OCI-LY7 (cell line): ENCODE results near the gene FAM168B. TPM values are rescaled to one million over a fixed set of nuclear protein-coding genes. Genes with fewer than 3 reads are reported as not detected.
"Not testable (repeated sequence)": the region's sequence is repeated elsewhere in the genome, so short reads cannot be mapped to it uniquely, and the experiment has no call there.

Experiments
- BruUV-seq: library from RNA; stranded (reverse); fragments of 400-500 nt; replicated peaks from 2 replicates; lab custom pipeline; 2021; lab: Mats Ljungman, UMichigan
- CTCF ChIA-PET: fragments of 300-600 bp; sonication (Branson Sonifier 250); formaldehyde crosslinking; loops from one replicate; lab custom pipeline; 2022; ENCODE audit warnings: antibody characterized with exemption; ENCODE audit not compliant: unreplicated experiment; lab: Charles Lee
- POLR2A ChIA-PET: fragments of 300-600 bp; sonication (Branson Sonifier 250); formaldehyde crosslinking; loops from one replicate; lab custom pipeline; 2022; ENCODE audit warnings: antibody characterized with exemption; lab: Charles Lee
- DNase-seq: peaks from one replicate; pipeline ENCODE4 v3.0.0-alpha.2; 2015; ENCODE audit warnings: low spot score
- H2AFZ ChIP-seq: fragments of 200-600 bp; sonication (generic), shearing (Covaris generic); 2 replicates; pipeline ENCODE4 v1.6.1; 2014; ENCODE audit warnings: mild to moderate bottlenecking, antibody characterized with exemption, low read length, moderate library complexity
- H3K27ac ChIP-seq: fragments of 200-600 bp; sonication (generic); 2 replicates; pipeline ENCODE4 v1.5.1; 2014; ENCODE audit warnings: mixed run types, low read depth, mild to moderate bottlenecking, moderate library complexity, low read length, inconsistent platforms; ENCODE audit not compliant: poor library complexity, severe bottlenecking
- H3K36me3 ChIP-seq: fragments of 200-600 bp; sonication (generic); 2 replicates; pipeline ENCODE4 v1.6.1; 2014; ENCODE audit warnings: mild to moderate bottlenecking, antibody characterized with exemption, low read length, moderate library complexity, mixed read lengths; ENCODE audit not compliant: insufficient read depth
- H3K4me1 ChIP-seq: fragments of 200-600 bp; sonication (generic); 2 replicates; pipeline ENCODE4 v1.5.1; 2014; ENCODE audit warnings: mild to moderate bottlenecking, low read length; ENCODE audit not compliant: insufficient read depth, poor library complexity, severe bottlenecking
- H3K4me2 ChIP-seq: fragments of 200-600 bp; sonication (generic); 2 replicates; pipeline ENCODE4 v1.6.1; 2014; ENCODE audit warnings: mild to moderate bottlenecking, low read length
- H3K4me3 ChIP-seq: fragments of 200-600 bp; sonication (generic); 2 replicates; pipeline ENCODE4 v1.5.1; 2014; ENCODE audit warnings: mild to moderate bottlenecking, low read depth, low read length; ENCODE audit not compliant: poor library complexity, severe bottlenecking
- H3K79me2 ChIP-seq: fragments of 200-600 bp; sonication (generic); 2 replicates; pipeline ENCODE4 v1.6.1; 2016; ENCODE audit warnings: low read depth, mild to moderate bottlenecking, low read length, moderate library complexity, mixed read lengths; ENCODE audit not compliant: insufficient read depth
- H3K9me2 ChIP-seq: fragments of 200-600 bp; sonication (generic); 2 replicates; pipeline ENCODE4 v1.6.1; 2016; ENCODE audit warnings: mild to moderate bottlenecking, low read length, mixed read lengths; ENCODE audit not compliant: insufficient read depth
- H3K9me3 ChIP-seq: fragments of 200-600 bp; sonication (generic); 2 replicates; pipeline ENCODE4 v1.6.1; 2014; ENCODE audit warnings: mild to moderate bottlenecking, mixed run types, low read length, mixed read lengths
- H4K20me1 ChIP-seq: fragments of 200-600 bp; sonication (generic); 2 replicates; pipeline ENCODE4 v1.6.1; 2014; ENCODE audit warnings: mild to moderate bottlenecking, antibody characterized with exemption, low read length, moderate library complexity, mixed read lengths; ENCODE audit not compliant: insufficient read depth
- CTCF ChIP-seq: fragments of 200-600 bp; sonication (generic); conservative IDR thresholded peaks from 2 replicates; pipeline ENCODE4 v1.5.1; 2014; ENCODE audit warnings: mild to moderate bottlenecking, antibody characterized with exemption, low read length, moderate library complexity, mixed read lengths
- EZH2phosphoT487 ChIP-seq: fragments of 200-600 bp; sonication (generic); IDR thresholded peaks from 2 replicates; pipeline ENCODE4 v1.6.1; 2018; ENCODE audit warnings: low read depth, borderline replicate concordance, mild to moderate bottlenecking, mixed run types, antibody characterized with exemption, low read length, moderate library complexity, mixed read lengths
- intact Hi-C: fragments of 100-400 bp; cut with micrococcal nuclease; formaldehyde crosslinking; loops from one replicate; pipeline ENCODE4 v1.10.0; 2022; ENCODE audit not compliant: unreplicated experiment
- total RNA-seq, 2 experiments: library from RNA; depleted of rRNA in 1 of 2; stranded (reverse); fragments of >200 nt in 1 of 2; shearing (Covaris generic) in 1 of 2; gene quantifications; 2 replicates each; pipeline ENCODE4 v1.2.3, GENCODE V29; 2014 to 2022

FAM168B gene
- total RNA-seq, 2 experiments from 2014 or later, result 53.6 to 85.3 TPM

GRCh38 chr2:131077182-131077846, 15.9 kb downstream of the FAM168B start:
- intact Hi-C loops, result no loop called here
- peaks cover 9% of the 10 kb centered on the region; the same call in 1 of the 2 replicates for H4K20me1 ChIP-seq
- H3K9me3 ChIP-seq, result no peaks in the 10 kb centered on the region
- DNase-seq, result no peak
- H3K4me2 ChIP-seq, result no peak overlapping the region
- ChIA-PET POLR2A (no interaction called here), CTCF (no interaction called here)
- no peaks in the 10 kb centered on the region for H3K4me1 ChIP-seq
- H3K4me3 ChIP-seq, result no peak overlapping the region
- no peaks in the 10 kb centered on the region for H3K9me2 ChIP-seq
- H2AFZ ChIP-seq, result no peak overlapping the region
- H3K36me3 ChIP-seq, result peaks cover 97% of the 10 kb centered on the region
- no TSS peak for BruUV-seq
- no peak overlapping the region for H3K27ac ChIP-seq
- peaks cover 36% of the 10 kb centered on the region for H3K79me2 ChIP-seq
- no peak for TF ChIP-seq CTCF

- no peak for DNase-seq
- Histone ChIP-seq H3K27ac (no peak overlapping the region), H3K9me3 (no peaks in the 10 kb centered on the region), H3K79me2 (peaks cover 30% of the 10 kb centered on the region), H2AFZ (no peak overlapping the region), H3K4me2 (no peak overlapping the region), H3K4me3 (no peak overlapping the region), H4K20me1 (peaks cover 3% of the 10 kb centered on the region; the same call in 1 of the 2 replicates), H3K9me2 (no peaks in the 10 kb centered on the region), H3K36me3 (peaks cover 95% of the 10 kb centered on the region), H3K4me1 (no peaks in the 10 kb centered on the region)
- intact Hi-C loops, result no loop called here
- no TSS peak for BruUV-seq
- TF ChIP-seq CTCF (no peak), EZH2phosphoT487 (no peak)
- POLR2A ChIA-PET, result interaction anchor here (1.0 kb wide), 1 partner anchor 11 kb away, joined by 5 read pairs; no protein-coding TSS in a partner anchor
- CTCF ChIA-PET, result no interaction called here
These were observed 16.6 kb downstream of the FAM168B start for GRCh38 chr2:131076707-131077106.

GRCh38 chr2:131075578-131075977, 17.7 kb downstream of the FAM168B start:
- CTCF ChIA-PET, H3K9me3 ChIP-seq, BruUV-seq, DNase-seq, H2AFZ ChIP-seq, H4K20me1 ChIP-seq, H3K4me3 ChIP-seq, H3K9me2 ChIP-seq, intact Hi-C loops, H3K4me1 ChIP-seq, POLR2A ChIA-PET, H3K4me2 ChIP-seq, H3K27ac ChIP-seq: not testable (repeated sequence)
- peaks cover 95% of the 10 kb centered on the region for H3K36me3 ChIP-seq
- H3K79me2 ChIP-seq, result peaks cover 30% of the 10 kb centered on the region

GRCh38 chr2:131068172-131068571, 25.1 kb downstream of the FAM168B start:
- H4K20me1 ChIP-seq, DNase-seq, BruUV-seq, POLR2A ChIA-PET, H2AFZ ChIP-seq, H3K4me1 ChIP-seq, H3K4me2 ChIP-seq, H3K9me2 ChIP-seq, intact Hi-C loops, H3K9me3 ChIP-seq, H3K4me3 ChIP-seq, CTCF ChIA-PET, H3K27ac ChIP-seq: not testable (repeated sequence)
- H3K79me2 ChIP-seq, result peaks cover 22% of the 10 kb centered on the region; the same call in 1 of the 2 replicates
- H3K36me3 ChIP-seq, result peaks cover 94% of the 10 kb centered on the region
